Measurements from ENCODE around the gene PIK3R1. TPM values are rescaled to one million over a fixed set of nuclear protein-coding genes. Genes with fewer than 3 reads are reported as not detected.

PIK3R1 gene
- total RNA-seq, 4 donors from 2014 or later, result 132 to 408 (median 221) TPM

DNA sequence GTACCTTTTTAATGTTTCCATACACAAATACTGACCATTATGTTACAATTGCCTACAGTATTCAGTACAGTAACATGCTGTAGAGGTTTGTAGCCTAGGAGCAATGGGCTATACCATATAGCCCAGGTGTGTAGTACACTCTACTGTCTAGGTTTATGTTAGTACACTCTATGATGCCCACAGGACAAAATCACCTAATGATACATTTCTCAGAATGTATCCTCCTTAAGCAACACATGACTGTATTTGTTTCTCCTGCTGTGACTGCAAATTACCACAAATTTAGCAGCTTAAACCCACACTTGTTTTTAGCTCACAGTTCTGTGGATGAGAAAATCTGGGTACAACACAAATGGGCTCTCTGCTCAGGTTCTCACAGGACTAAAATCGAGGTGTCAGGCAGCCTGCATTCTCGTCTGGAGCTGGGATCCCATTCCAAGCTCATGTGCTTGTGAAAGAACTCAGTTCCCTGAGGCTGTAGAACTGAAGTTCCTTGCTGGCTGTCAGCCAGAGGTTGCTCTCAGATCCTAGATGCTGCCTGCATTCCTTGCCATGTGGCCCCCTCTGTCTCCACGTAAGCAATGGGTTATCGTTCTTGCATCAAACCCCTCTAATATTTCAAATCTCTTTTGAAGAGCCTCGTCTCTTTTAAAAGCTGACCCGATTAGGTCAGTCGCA, 38.6 kb upstream of the PIK3R1 start:
- TF ChIP-seq, protein P1, sequence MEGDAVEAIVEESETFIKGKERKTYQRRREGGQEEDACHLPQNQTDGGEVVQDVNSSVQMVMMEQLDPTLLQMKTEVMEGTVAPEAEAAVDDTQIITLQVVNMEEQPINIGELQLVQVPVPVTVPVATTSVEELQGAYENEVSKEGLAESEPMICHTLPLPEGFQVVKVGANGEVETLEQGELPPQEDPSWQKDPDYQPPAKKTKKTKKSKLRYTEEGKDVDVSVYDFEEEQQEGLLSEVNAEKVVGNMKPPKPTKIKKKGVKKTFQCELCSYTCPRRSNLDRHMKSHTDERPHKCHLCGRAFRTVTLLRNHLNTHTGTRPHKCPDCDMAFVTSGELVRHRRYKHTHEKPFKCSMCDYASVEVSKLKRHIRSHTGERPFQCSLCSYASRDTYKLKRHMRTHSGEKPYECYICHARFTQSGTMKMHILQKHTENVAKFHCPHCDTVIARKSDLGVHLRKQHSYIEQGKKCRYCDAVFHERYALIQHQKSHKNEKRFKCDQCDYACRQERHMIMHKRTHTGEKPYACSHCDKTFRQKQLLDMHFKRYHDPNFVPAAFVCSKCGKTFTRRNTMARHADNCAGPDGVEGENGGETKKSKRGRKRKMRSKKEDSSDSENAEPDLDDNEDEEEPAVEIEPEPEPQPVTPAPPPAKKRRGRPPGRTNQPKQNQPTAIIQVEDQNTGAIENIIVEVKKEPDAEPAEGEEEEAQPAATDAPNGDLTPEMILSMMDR (IDR thresholded peaks at IDR 0.05; ENCODE audit: low read depth), result no peak

DNA sequence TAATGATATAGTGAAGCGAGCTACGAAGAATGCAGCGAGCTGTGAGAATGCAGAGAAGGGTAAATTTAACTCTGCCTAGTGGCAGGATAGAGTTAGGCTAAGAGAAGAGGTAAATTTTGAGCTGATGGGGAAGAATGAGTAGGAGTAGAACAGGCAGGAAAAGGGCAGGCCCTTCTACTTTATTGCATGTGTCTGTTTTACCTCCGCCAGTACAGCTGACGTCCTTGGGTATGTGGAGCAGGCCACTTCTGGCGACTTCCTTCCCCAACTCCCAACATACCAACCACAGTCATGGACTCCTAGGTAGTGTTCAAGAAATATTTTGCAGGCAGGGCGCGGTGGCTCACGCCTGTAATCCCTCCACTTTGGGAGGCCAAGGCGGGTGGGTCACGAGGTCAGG, 37.9 kb upstream of the PIK3R1 start:
- TF ChIP-seq, protein P1 (IDR thresholded peaks at IDR 0.05; ENCODE audit: low read depth), result no peak

DNA sequence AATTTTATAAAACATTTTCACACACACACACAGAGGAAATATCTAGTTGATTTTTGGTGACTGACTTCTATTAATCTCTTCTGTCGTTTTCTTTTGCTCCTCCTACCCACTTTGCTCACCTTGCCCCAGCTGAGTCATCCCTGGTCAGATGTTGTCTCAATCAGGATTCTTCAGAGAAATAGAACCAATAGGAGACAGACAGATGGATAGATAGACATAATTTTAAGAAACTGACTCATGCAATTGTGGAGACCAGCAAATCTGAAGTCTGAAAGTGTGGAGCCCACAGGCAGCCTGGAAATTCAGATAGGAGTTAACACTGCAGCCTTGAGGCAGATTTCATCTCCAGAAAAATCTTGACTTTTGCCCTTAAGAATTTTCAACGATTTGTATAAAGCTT, 37.0 kb upstream of the PIK3R1 start:
- TF ChIP-seq, protein P1 (IDR thresholded peaks at IDR 0.05; ENCODE audit: low read depth), result no peak

DNA sequence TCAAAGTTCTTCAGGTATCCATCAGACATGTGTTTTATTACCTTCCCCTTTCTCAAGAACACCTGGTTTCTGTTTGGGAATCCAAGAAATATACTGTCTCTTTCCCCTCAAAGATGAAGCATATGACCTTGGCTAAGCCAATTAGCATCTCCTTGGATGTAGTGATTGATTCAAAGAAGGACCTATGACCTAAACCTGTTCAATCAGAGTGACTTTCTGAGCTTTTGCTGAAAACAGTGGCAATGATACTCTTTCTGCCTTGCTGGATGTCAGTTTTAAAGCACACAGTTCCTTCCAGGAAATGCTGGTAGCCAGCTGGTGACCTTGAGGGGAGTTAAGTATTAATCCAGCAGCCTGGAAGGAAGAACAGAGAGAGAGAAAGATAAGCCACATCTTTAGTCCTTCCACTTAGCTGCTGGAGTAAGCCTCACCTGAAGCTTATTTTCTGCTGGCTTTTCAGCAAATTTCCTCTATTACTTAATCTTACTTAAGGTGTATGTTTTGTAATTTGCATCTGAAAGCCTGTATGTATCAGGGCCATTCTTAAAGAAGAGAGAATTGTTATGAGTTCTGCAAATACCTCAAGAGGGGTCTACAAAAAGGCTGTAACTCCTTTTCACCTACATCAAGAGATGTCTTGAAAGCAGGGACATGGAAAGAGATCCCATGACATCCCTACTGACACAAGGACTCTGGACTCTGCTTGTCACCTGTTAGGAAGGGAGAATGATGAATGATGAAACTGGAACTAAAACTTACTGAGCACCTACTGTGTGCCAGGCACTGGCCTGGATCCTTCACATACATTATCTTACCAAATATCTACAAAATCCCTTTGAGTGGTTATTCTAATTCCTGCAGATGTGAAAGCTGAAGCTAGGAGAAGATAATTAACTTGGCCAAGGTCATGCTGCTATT, 35.2 kb upstream of the PIK3R1 start:
- TF ChIP-seq, protein P1 (IDR thresholded peaks at IDR 0.05; ENCODE audit: low read depth), result no peak

DNA sequence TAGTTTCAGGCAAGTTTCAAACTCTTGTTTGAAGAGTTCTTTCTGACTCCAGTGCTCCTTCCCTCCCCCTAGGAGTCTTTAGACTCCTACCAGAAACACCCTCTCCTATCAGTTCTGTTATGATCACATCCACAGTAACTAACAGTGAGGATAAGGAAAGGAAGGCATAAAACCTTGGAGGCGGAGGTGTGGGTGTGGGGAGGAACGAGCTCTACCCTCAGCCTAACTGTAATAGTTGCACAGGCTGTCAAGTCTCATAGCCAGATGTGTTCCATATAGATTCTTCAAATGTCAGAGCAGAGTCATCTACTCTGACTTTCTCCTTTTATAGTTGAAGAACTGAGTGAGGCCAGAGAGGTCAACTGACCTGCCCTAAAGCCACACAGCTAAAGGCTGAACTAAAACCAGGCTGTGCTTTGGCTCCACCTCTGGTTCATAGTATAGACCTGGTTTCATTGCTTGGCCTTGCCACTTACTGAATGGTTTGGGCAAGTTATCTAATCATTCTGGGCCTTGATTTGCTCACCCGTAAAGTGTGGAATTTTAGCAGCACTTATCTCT, 34.4 kb upstream of the PIK3R1 start:
- TF ChIP-seq, protein P1 (IDR thresholded peaks at IDR 0.05; ENCODE audit: low read depth), result no peak

DNA sequence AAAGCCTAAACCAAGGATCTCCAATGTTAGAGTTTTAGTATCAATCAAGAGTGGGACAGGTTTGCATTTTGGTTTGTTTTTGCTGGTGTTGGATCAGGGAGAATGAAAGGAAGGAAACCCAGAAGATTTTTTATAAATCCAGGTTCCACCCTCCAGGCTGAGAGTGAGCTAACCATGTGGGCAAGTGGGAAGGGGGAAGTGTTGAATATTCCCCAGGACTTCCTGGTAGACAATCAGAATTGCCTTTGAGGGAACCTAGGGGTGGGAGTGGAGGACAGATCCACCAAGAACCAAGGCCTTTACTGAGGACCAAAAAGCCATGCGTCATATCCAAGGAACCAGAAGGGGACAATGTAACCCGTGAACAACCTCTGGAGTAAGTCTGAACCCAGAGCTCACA, 33.5 kb upstream of the PIK3R1 start:
- TF ChIP-seq, protein P1 (IDR thresholded peaks at IDR 0.05; ENCODE audit: low read depth), result no peak

DNA sequence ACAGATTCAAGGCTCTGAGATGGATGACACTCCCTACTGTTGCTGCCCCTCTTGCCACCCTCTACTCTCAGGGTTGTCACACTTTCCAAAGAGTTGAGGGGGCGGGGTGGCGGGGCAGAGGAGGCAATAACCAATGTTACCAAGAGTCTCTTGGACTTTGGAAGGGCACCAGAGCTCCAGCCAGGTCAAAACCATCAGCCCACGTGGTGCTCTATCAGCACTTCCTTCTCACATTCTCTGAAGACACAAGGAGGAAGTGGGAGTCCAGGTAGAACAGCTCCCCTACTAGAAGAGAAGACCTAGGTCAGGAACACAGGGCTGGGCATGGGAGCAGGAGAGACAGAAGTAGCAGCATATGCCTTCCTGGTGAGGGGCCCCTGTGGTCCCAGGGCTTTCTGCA, 33.0 kb upstream of the PIK3R1 start:
- TF ChIP-seq, protein P1 (IDR thresholded peaks at IDR 0.05; ENCODE audit: low read depth), result no peak

All from subcutaneous adipose tissue (tissue), 4 donors.